Gastroesophageal sphincter (tissue), 3 donors: ENCODE data around the gene FBXL20.

Experiments
- CTCF ChIP-seq, 4 experiments: fragments of 200-600 bp in 2 of 4; fragments of 450-650 bp in 2 of 4; sonication (generic) in 1 of 4; IDR thresholded peaks; one replicate each; pipeline ENCODE4 v1.5.1; 2017 to 2019; ENCODE audit warnings: antibody characterized with exemption in 4 of 4, mild to moderate bottlenecking in 2 of 4, moderate library complexity in 2 of 4
- EP300 ChIP-seq: sonication (generic); formaldehyde crosslinking; IDR thresholded peaks from one replicate; pipeline ENCODE4 v1.6.1; 2017; ENCODE audit warnings: antibody characterized with exemption, mild to moderate bottlenecking
- POLR2A ChIP-seq, 2 donors: fragments of 450-650 bp; IDR thresholded peaks; one replicate each; pipeline ENCODE4 v1.6.1; 2017; ENCODE audit warnings: antibody characterized with exemption in 2 of 2, mild to moderate bottlenecking in 2 of 2, moderate library complexity in 1 of 2
- POLR2AphosphoS5 ChIP-seq: sonication (generic); formaldehyde crosslinking; IDR thresholded peaks from one replicate; pipeline ENCODE4 v1.6.1; 2017; ENCODE audit warnings: antibody characterized with exemption

- TF ChIP-seq EP300 (no peak), POLR2A (IDR thresholded peaks at IDR 0.05) (peak in 1 of 2 donors; percentile 8), CTCF (IDR thresholded peaks at IDR 0.05) (no peak), POLR2AphosphoS5 (no peak)
Observed at GRCh38 chr17:39244016-39244599, 157.3 kb downstream of the FBXL20 start.
